K562 (cell line): Measurements from ENCODE around the gene CNGA3. TPM values are rescaled to one million over a fixed set of nuclear protein-coding genes. Genes with fewer than 3 reads are reported as not detected.

Experiments
- ATAC-seq: fragments of 200-7000 bp; cut with Tn5 transposase; 3 replicates; pipeline ENCODE4 v1.9.1; 2020; ENCODE audit warnings: moderate library complexity
- BruUV-seq: library from RNA; stranded (reverse); fragments of 400-500 nt; replicated peaks from 2 replicates; lab custom pipeline; 2021; lab: Mats Ljungman, UMichigan
- CTCF ChIA-PET: fragments of 300-600 bp; formaldehyde crosslinking; extraction: SDS; loops from one replicate; lab custom pipeline; 2021; ENCODE audit warnings: low intra/inter-chr PET ratio; lab: Yijun Ruan, JAX
- POLR2A ChIA-PET: fragments of 300-600, 350-650 bp; sonication (Branson Sonifier 250); formaldehyde crosslinking; extraction: SDS; loops from one replicate; lab custom pipeline; 2021; ENCODE audit warnings: antibody characterized with exemption, inconsistent platforms; lab: Yijun Ruan, JAX
- DNase-seq, 4 experiments: peaks; one replicate each; pipeline versions ENCODE4 v3.0.0 to v3.0.0-alpha.2; 2011 to 2018; ENCODE audit warnings: low spot score in 3 of 4, mixed read lengths in 3 of 4; ENCODE audit errors: extremely low read depth in 1 of 4
- FAIRE-seq: peaks from 2 replicates; lab custom pipeline; 2011; peaks lifted over from hg19 to GRCh38; lab: Jason Lieb, UNC
- H2AFZ ChIP-seq: 2 replicates; pipeline ENCODE4 v1.6.0; 2011; ENCODE audit warnings: low read depth, low read length, control low read depth, inconsistent platforms
- H3K27ac ChIP-seq: fragments of 200-600 bp; 3 replicates; pipeline ENCODE4 v1.8.0; 2011; ENCODE audit warnings: low read depth, mild to moderate bottlenecking, control low read depth, inconsistent platforms, low read length, moderate library complexity, mixed read lengths; ENCODE audit errors: extremely low read depth
- H3K27me3 ChIP-seq, 2 experiments: fragments of 300-600 bp in 1 of 2; 2 replicates in 1 of 2; 3 replicates in 1 of 2; pipeline versions ENCODE4 v1.6.0 to v1.8.0; 2011; ENCODE audit warnings: inconsistent platforms in 2 of 2, low read length in 2 of 2, mild to moderate bottlenecking in 1 of 2, mixed read lengths in 1 of 2, moderate library complexity in 1 of 2; ENCODE audit not compliant: control insufficient read depth in 2 of 2, insufficient read depth in 2 of 2
- H3K36me3 ChIP-seq: fragments of 300-600 bp; 3 replicates; pipeline ENCODE4 v1.8.0; 2011; ENCODE audit warnings: mild to moderate bottlenecking, low read length, inconsistent platforms; ENCODE audit not compliant: control insufficient read depth, insufficient read depth
- H3K4me1 ChIP-seq, 2 experiments: fragments of 200-600 bp in 1 of 2; replicated peaks in 1 of 2; 2 replicates in 1 of 2; 3 replicates in 1 of 2; pipeline versions ENCODE4 v1.5.1 to v1.8.0; 2011; ENCODE audit warnings: inconsistent platforms in 2 of 2, low read length in 2 of 2, mild to moderate bottlenecking in 1 of 2, mixed read lengths in 1 of 2, moderate library complexity in 1 of 2; ENCODE audit not compliant: control insufficient read depth in 2 of 2, insufficient read depth in 2 of 2
- H3K4me2 ChIP-seq: 2 replicates; pipeline ENCODE4 v1.6.1; 2011; ENCODE audit warnings: low read length, control low read depth, inconsistent platforms, mixed read lengths; ENCODE audit not compliant: insufficient read depth
- H3K4me3 ChIP-seq: fragments of 200-600 bp; sonication (generic), shearing (Covaris generic); 2 replicates; pipeline ENCODE4 v1.5.1; 2016; ENCODE audit warnings: control low read depth, inconsistent platforms
- H3K79me2 ChIP-seq: fragments of 200-600 bp; 3 replicates; pipeline ENCODE4 v1.8.0; 2011; ENCODE audit warnings: low read length, inconsistent platforms; ENCODE audit not compliant: control insufficient read depth, insufficient read depth
- H3K9ac ChIP-seq, 2 experiments: 2 replicates each; pipeline versions ENCODE4 v1.6.0 to v1.6.1; 2011; ENCODE audit warnings: low read depth in 2 of 2, low read length in 2 of 2, control low read depth in 1 of 2, inconsistent platforms in 1 of 2, mild to moderate bottlenecking in 1 of 2, mixed read lengths in 1 of 2; ENCODE audit not compliant: insufficient read depth in 1 of 2
- H3K9me1 ChIP-seq: one replicate; pipeline ENCODE4 v1.6.0; 2011; ENCODE audit warnings: inconsistent platforms, mild to moderate bottlenecking, low read length, moderate library complexity; ENCODE audit not compliant: control insufficient read depth, insufficient read depth
- H3K9me3 ChIP-seq: replicated peaks from 2 replicates; pipeline ENCODE4 v1.5.1; 2011; ENCODE audit warnings: low read depth, low read length, inconsistent platforms; ENCODE audit not compliant: control insufficient read depth, insufficient read depth
- H4K20me1 ChIP-seq: replicated peaks from 2 replicates; pipeline ENCODE4 v1.6.1; 2011; ENCODE audit warnings: low read length, inconsistent platforms, mixed read lengths; ENCODE audit not compliant: control insufficient read depth, insufficient read depth
- CBX1 ChIP-seq: sonication (generic); IDR thresholded peaks from 2 replicates; pipeline ENCODE4 v1.6.1; 2016; ENCODE audit warnings: antibody characterized with exemption, low read depth, mild to moderate bottlenecking
- DPF2 ChIP-seq: fragments of 450-650 bp; IDR thresholded peaks from 2 replicates; pipeline ENCODE4 v1.6.1; 2016
- FOSL1 ChIP-seq: fragments of 200-800 bp; sonication (Bioruptor generic); conservative IDR thresholded peaks from 2 replicates; pipeline ENCODE4 v1.6.1; 2016; ENCODE audit warnings: missing genetic modification characterization, missing compliant biosample characterization
- MAFF ChIP-seq: IDR thresholded peaks from 2 replicates; pipeline ENCODE4 v1.6.1; 2012; ENCODE audit warnings: low read length, improper control_type of control experiment
- NCOR1 ChIP-seq: fragments of 450-650 bp; IDR thresholded peaks from 2 replicates; pipeline ENCODE4 v1.6.1; 2016; ENCODE audit warnings: mild to moderate bottlenecking, moderate library complexity
- TAL1 ChIP-seq: fragments of 450-650 bp; IDR thresholded peaks from 2 replicates; pipeline ENCODE4 v1.6.1; 2016; ENCODE audit warnings: mild to moderate bottlenecking
- TCF3 ChIP-seq: sonication (generic); formaldehyde crosslinking; IDR thresholded peaks from 2 replicates; pipeline ENCODE4 v1.4.0; 2020; ENCODE audit warnings: mild to moderate bottlenecking, missing genetic modification reagents
- TEAD2 ChIP-seq: fragments of 450-650 bp; IDR thresholded peaks from 2 replicates; pipeline ENCODE4 v1.6.1; 2016; ENCODE audit warnings: missing genetic modification characterization, control low read depth, missing compliant biosample characterization
- TEAD4 ChIP-seq, 2 experiments: sonication (generic) in 1 of 2; formaldehyde crosslinking in 1 of 2; IDR thresholded peaks; 2 replicates each; pipeline versions ENCODE4 v1.6.1 to v1.8.0; 2012 to 2022; ENCODE audit warnings: borderline replicate concordance in 1 of 2, inconsistent platforms in 1 of 2, low read length in 1 of 2, mild to moderate bottlenecking in 1 of 2, missing genetic modification reagents in 1 of 2
- ZFP36 ChIP-seq: fragments of 150-350 bp; IDR thresholded peaks from 2 replicates; pipeline ENCODE4 v1.6.1; 2018; ENCODE audit warnings: low read length, low read depth; ENCODE audit not compliant: partially characterized antibody
- ZNF408 ChIP-seq: fragments of 250-450 bp; sonication (Bioruptor Pico); IDR thresholded peaks from 2 replicates; pipeline ENCODE4 v1.4.0; 2020; ENCODE audit warnings: low read depth, mild to moderate bottlenecking, moderate library complexity
- ZNF586 ChIP-seq: fragments of 450-650 bp; formaldehyde crosslinking; conservative IDR thresholded peaks from 2 replicates; pipeline ENCODE4 v1.4.0; 2020; ENCODE audit warnings: mild to moderate bottlenecking, moderate library complexity
- WGBS: fragments of 100-300 bp; shearing (Covaris generic); methylation state at CpG from one replicate; pipeline ENCODE4 v1.1.6; 2016; ENCODE audit warnings: low coverage, mixed read lengths; ENCODE audit not compliant: insufficient coverage; ENCODE audit errors: missing lambda C conversion rate; 5-methylcytosine and 5-hydroxymethylcytosine counted together
- in situ Hi-C: fragments of 300-500 bp; cut with MboI; formaldehyde crosslinking; loops from 4 replicates; pipeline ENCODE4 v1.15.0; 2018; ENCODE audit warnings: inconsistent platforms, mixed read lengths
- intact Hi-C: fragments of 100-400 bp; cut with micrococcal nuclease; formaldehyde crosslinking; loops from 2 replicates; pipeline ENCODE4 v1.14.2; 2022
- polyA plus RNA-seq, 8 experiments: library from polyadenylated mRNA; depleted of rRNA in 4 of 8; stranded (reverse) in 5 of 8; unstranded in 3 of 8; fragments of >200 nt; fragmentation: Nextera tagmentation in 2 of 8; fragmentation: Illumina TruSeq in 1 of 8; extraction: Ambion mirVana in 2 of 8; extraction: Trizol in 1 of 8; gene quantifications; 2 replicates each; pipeline versions ENCODE4 v1.2.1 to v1.2.3, GENCODE V29; 2011 to 2014; ENCODE audit warnings: inconsistent platforms in 1 of 8, missing spikeins in 1 of 8
- total RNA-seq, 7 experiments: library from RNA; depleted of rRNA in 6 of 7; stranded (reverse); fragments of >200 nt in 6 of 7; fragmentation: Illumina TruSeq in 2 of 7; extraction: Trizol in 2 of 7; gene quantifications; 2 replicates each; pipeline versions ENCODE4 v1.2.1 to v1.2.3, GENCODE V29; 2011 to 2021; ENCODE audit warnings: low replicate concordance in 1 of 7
- TF ChIP-seq, protein P1 (sequence below): fragments of 250-450 bp; sonication (Bioruptor Pico); IDR thresholded peaks from 2 replicates; pipeline ENCODE4 v1.4.0; 2020; ENCODE audit warnings: mild to moderate bottlenecking, moderate library complexity, borderline replicate concordance
- TF ChIP-seq, protein P2 (sequence below): sonication (generic); formaldehyde crosslinking; IDR thresholded peaks from 2 replicates; pipeline ENCODE4 v1.8.0; 2022; ENCODE audit warnings: mild to moderate bottlenecking, missing genetic modification reagents

The CNGA3 gene
- total and polyA plus RNA-seq, 9 of the 15 experiments (the other 6 are each of a cell fraction or from before 2014, with no cell fraction given) = not detected

DNA sequence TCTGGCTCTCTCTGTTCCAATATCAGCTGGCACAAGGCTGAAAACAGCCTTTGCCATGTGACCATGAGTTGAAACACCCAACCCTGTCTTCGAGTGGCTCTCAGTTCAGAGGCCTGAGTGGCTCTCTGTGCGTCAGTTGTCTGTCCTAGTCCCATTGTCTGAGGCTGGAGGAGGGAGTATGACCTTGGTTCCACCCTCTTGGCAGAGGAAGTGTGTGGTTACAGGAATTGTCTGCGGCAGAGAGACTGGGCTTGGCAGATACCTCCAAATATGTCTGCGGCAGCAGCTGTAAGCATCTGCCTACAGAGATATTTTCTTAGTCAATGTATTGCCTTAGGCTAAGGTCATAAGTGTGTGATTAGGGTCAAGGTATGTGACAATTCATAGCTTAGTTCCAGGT is 32.6 kb downstream of the CNGA3 start:
- FAIRE-seq = peak; percentile 61
- DNase-seq = peak in 1 of 4 experiments; percentile 6
- no peak overlapping the region for H3K27ac ChIP-seq
- no peaks in the 10 kb centered on the region for H3K36me3 ChIP-seq
- H2AFZ ChIP-seq = no peak overlapping the region
- no peak overlapping the region for H3K4me3 ChIP-seq
- no peaks in the 10 kb centered on the region for H3K4me1 ChIP-seq
- peaks cover 35 to 75% of the 10 kb centered on the region in 2 experiments for H3K27me3 ChIP-seq
- no peaks in the 10 kb centered on the region for H3K9me3 ChIP-seq
- H3K4me2 ChIP-seq = no peak overlapping the region
- CTCF ChIA-PET = no interaction called here
- WGBS = 6% methylated on average over 4 of the region's 4 CpGs
- no peak overlapping the region for H3K9ac ChIP-seq
- intact Hi-C loops (no loop called here), in situ Hi-C loops (loop anchor here (25.0 kb wide), 1 partner anchor 567 kb away; no protein-coding TSS in a partner anchor)
- BruUV-seq = no TSS peak
- ATAC-seq = no peak
- H4K20me1 ChIP-seq = no peaks in the 10 kb centered on the region; the same call in 1 of the 2 replicates
- POLR2A ChIA-PET = no interaction called here
- H3K79me2 ChIP-seq = no peaks in the 10 kb centered on the region
- H3K9me1 ChIP-seq = peaks cover 3% of the 10 kb centered on the region
- TF ChIP-seq, protein P1, sequence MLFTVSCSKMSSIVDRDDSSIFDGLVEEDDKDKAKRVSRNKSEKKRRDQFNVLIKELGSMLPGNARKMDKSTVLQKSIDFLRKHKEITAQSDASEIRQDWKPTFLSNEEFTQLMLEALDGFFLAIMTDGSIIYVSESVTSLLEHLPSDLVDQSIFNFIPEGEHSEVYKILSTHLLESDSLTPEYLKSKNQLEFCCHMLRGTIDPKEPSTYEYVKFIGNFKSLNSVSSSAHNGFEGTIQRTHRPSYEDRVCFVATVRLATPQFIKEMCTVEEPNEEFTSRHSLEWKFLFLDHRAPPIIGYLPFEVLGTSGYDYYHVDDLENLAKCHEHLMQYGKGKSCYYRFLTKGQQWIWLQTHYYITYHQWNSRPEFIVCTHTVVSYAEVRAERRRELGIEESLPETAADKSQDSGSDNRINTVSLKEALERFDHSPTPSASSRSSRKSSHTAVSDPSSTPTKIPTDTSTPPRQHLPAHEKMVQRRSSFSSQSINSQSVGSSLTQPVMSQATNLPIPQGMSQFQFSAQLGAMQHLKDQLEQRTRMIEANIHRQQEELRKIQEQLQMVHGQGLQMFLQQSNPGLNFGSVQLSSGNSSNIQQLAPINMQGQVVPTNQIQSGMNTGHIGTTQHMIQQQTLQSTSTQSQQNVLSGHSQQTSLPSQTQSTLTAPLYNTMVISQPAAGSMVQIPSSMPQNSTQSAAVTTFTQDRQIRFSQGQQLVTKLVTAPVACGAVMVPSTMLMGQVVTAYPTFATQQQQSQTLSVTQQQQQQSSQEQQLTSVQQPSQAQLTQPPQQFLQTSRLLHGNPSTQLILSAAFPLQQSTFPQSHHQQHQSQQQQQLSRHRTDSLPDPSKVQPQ (CRISPR knock-in tag) = no peak
- TF ChIP-seq DPF2 (no peak), ZNF586 (CRISPR knock-in tag) (no peak), TEAD2 (tag) (no peak), ZFP36 (no peak), NCOR1 (peak; percentile 32; the same call in 1 of the 2 replicates), FOSL1 (peak; percentile 33; the same call in 1 of the 2 replicates), TCF3 (peak; percentile 71), MAFF (no peak), ZNF408 (CRISPR knock-in tag) (no peak), TAL1 (peak; percentile 38; the same call in 1 of the 2 replicates), TEAD4 (IDR thresholded peaks at IDR 0.05; ENCODE audit: low read length) (peak; percentile 63), TEAD4 (CRISPR knock-in tag; IDR thresholded peaks at IDR 0.05; ENCODE audit: borderline replicate concordance) (no peak), CBX1 (no peak)
- TF ChIP-seq, protein P2, sequence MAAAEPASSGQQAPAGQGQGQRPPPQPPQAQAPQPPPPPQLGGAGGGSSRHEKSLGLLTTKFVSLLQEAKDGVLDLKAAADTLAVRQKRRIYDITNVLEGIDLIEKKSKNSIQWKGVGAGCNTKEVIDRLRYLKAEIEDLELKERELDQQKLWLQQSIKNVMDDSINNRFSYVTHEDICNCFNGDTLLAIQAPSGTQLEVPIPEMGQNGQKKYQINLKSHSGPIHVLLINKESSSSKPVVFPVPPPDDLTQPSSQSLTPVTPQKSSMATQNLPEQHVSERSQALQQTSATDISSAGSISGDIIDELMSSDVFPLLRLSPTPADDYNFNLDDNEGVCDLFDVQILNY (CRISPR knock-in tag) = no peak
